ENCODE measurements around the gene EPHB6. TPM values are rescaled to one million over a fixed set of nuclear protein-coding genes. Genes with fewer than 3 reads are reported as not detected.
A peak's percentile ranks its signal among the peaks of the same experiment; 100 is the strongest.

EPHB6 gene
- total and polyA plus RNA-seq, 4 donors = 15.6 to 54.6 (median 33.9) TPM

- DNase-seq (ENCODE audit: low read depth in 4 of 6, low spot score in 6 of 6) = no peak
- 80% methylated on average over 2 of the region's 12 CpGs for WGBS (ENCODE audit: insufficient coverage)
- no peaks in the 10 kb centered on the region for H3K4me1 ChIP-seq (ENCODE audit: control insufficient read depth, insufficient read depth, low read length)
Measured at GRCh38 chr7:142894112-142894984, 39.5 kb downstream of the EPHB6 start.

DNA sequence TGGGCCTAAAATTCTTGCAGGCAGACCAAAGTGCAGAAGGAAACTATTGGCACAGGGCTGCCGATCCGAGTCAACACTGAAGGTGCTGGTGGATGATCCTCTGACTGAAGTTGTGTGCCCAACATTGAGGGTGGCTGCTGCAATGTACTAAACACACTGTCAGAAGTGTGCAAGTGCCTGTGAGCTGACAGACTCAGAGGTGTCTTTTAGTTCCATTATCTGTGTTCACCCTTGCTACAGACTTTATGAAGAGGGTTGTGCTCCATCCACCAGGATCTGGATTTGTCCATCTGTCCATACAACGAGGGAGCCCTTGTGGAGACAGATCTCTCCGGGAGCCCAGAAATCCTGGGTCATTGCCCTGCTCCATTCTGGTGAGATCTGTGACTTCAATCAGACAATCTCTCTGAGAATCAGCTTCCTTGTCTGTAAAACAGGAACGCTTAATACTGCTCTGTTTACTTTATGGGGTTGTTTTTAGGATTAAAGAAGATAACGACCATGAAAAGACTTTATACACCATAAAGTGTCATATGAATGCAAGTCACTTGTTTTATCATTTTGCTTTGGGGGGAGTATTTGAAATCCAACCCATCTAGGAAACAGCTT lies 40.2 kb downstream of the EPHB6 start:
- Histone ChIP-seq H3K4me3 (ENCODE audit: low read depth, low read length) (no peak overlapping the region), H3K36me3 (ENCODE audit: control insufficient read depth, insufficient read depth, low read length) (no peaks in the 10 kb centered on the region), H3K27ac (ENCODE audit: low read depth, low read length) (no peak overlapping the region), H3K9me3 (ENCODE audit: control insufficient read depth, insufficient read depth, low read length) (no peaks in the 10 kb centered on the region), H3K27me3 (ENCODE audit: control insufficient read depth, insufficient read depth, low read length) (no peaks in the 10 kb centered on the region), H3K4me1 (ENCODE audit: control insufficient read depth, insufficient read depth, low read length) (no peaks in the 10 kb centered on the region)
- WGBS (ENCODE audit: insufficient coverage) = 82% methylated on average over 4 of the region's 6 CpGs
- DNase-seq (ENCODE audit: low read depth in 4 of 6, low spot score in 6 of 6) = no peak

More at GRCh38 chr7:142894112-142894984, 39.5 kb downstream of the EPHB6 start:
- Histone ChIP-seq H3K27ac (ENCODE audit: low read depth, low read length) (no peak overlapping the region), H3K36me3 (ENCODE audit: control insufficient read depth, insufficient read depth, low read length) (no peaks in the 10 kb centered on the region), H3K27me3 (ENCODE audit: control insufficient read depth, insufficient read depth, low read length) (no peaks in the 10 kb centered on the region), H3K9me3 (ENCODE audit: control insufficient read depth, insufficient read depth, low read length) (no peaks in the 10 kb centered on the region), H3K4me3 (ENCODE audit: low read depth, low read length) (no peak overlapping the region)

- Histone ChIP-seq H3K9me3 (ENCODE audit: control insufficient read depth, insufficient read depth, low read length) (no peaks in the 10 kb centered on the region), H3K27ac (ENCODE audit: low read depth, low read length) (no peak overlapping the region), H3K27me3 (ENCODE audit: control insufficient read depth, insufficient read depth, low read length) (no peaks in the 10 kb centered on the region), H3K4me3 (ENCODE audit: low read depth, low read length) (no peak overlapping the region), H3K4me1 (ENCODE audit: control insufficient read depth, insufficient read depth, low read length) (no peaks in the 10 kb centered on the region), H3K36me3 (ENCODE audit: control insufficient read depth, insufficient read depth, low read length) (no peaks in the 10 kb centered on the region)
- DNase-seq (ENCODE audit: low read depth in 4 of 6, low spot score in 6 of 6) = no peak
- WGBS (ENCODE audit: insufficient coverage) = no CpG with 5 or more reads among the region's 3 CpGs
Measured at GRCh38 chr7:142896151-142896550, 41.3 kb downstream of the EPHB6 start.

GRCh38 chr7:142896741-142897379 lies 42.0 kb downstream of the EPHB6 start:
- Histone ChIP-seq H3K27ac (ENCODE audit: low read depth, low read length) (no peak overlapping the region), H3K4me1 (ENCODE audit: control insufficient read depth, insufficient read depth, low read length) (no peaks in the 10 kb centered on the region), H3K27me3 (ENCODE audit: control insufficient read depth, insufficient read depth, low read length) (no peaks in the 10 kb centered on the region), H3K9me3 (ENCODE audit: control insufficient read depth, insufficient read depth, low read length) (no peaks in the 10 kb centered on the region), H3K36me3 (ENCODE audit: control insufficient read depth, insufficient read depth, low read length) (no peaks in the 10 kb centered on the region), H3K4me3 (ENCODE audit: low read depth, low read length) (no peak overlapping the region)
- DNase-seq (ENCODE audit: low read depth in 4 of 6, low spot score in 6 of 6) = no peak
- WGBS (ENCODE audit: insufficient coverage) = no CpG with 5 or more reads among the region's 3 CpGs

- Histone ChIP-seq H3K36me3 (ENCODE audit: control insufficient read depth, insufficient read depth, low read length) (no peaks in the 10 kb centered on the region), H3K9me3 (ENCODE audit: control insufficient read depth, insufficient read depth, low read length) (no peaks in the 10 kb centered on the region), H3K4me3 (ENCODE audit: low read depth, low read length) (no peak overlapping the region), H3K27me3 (ENCODE audit: control insufficient read depth, insufficient read depth, low read length) (no peaks in the 10 kb centered on the region), H3K27ac (ENCODE audit: low read depth, low read length) (no peak overlapping the region), H3K4me1 (ENCODE audit: control insufficient read depth, insufficient read depth, low read length) (no peaks in the 10 kb centered on the region)
- DNase-seq (ENCODE audit: low read depth in 4 of 6, low spot score in 6 of 6) = no peak
- whole genome bisulfite sequencing (ENCODE audit: insufficient coverage) = 90% methylated on average over 5 of the region's 7 CpGs
Measured at GRCh38 chr7:142897691-142898090, 42.8 kb downstream of the EPHB6 start.

- H3K36me3 ChIP-seq (ENCODE audit: control insufficient read depth, insufficient read depth, low read length) = no peaks in the 10 kb centered on the region
- no peak overlapping the region for H3K4me3 ChIP-seq (ENCODE audit: low read depth, low read length)
- 100% methylated on average over 1 of the region's 3 CpGs for WGBS (ENCODE audit: insufficient coverage)
- no peak overlapping the region for H3K27ac ChIP-seq (ENCODE audit: low read depth, low read length)
- H3K4me1 ChIP-seq (ENCODE audit: control insufficient read depth, insufficient read depth, low read length) = no peaks in the 10 kb centered on the region
- H3K9me3 ChIP-seq (ENCODE audit: control insufficient read depth, insufficient read depth, low read length) = no peaks in the 10 kb centered on the region
- no peaks in the 10 kb centered on the region for H3K27me3 ChIP-seq (ENCODE audit: control insufficient read depth, insufficient read depth, low read length)
- no peak for DNase-seq (ENCODE audit: low read depth in 4 of 6, low spot score in 6 of 6)
Measured at GRCh38 chr7:142898377-142899170, 43.7 kb downstream of the EPHB6 start.

DNA sequence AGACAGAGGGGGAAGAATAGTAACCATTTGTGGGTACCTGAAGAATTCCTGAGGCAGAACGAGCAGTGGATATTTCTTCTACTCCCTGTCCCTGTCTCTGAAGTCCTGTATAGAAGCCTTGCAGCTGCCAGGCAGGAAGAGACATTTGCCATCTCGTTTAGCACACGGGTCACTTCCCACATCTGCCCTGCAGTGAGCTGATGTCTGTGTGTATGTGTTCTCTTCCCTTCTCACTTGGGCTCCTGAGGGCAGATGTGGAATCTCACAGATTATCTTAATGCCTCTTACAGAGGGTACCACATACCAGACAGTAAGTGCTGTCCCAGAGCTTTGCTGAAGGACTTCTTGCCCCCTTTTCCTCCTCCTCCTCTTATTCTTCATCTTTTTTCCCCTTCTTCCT lies 44.8 kb downstream of the EPHB6 start:
- Histone ChIP-seq H3K27ac (ENCODE audit: low read depth, low read length) (no peak overlapping the region), H3K27me3 (ENCODE audit: control insufficient read depth, insufficient read depth, low read length) (no peaks in the 10 kb centered on the region), H3K9me3 (ENCODE audit: control insufficient read depth, insufficient read depth, low read length) (peaks cover 1% of the 10 kb centered on the region), H3K36me3 (ENCODE audit: control insufficient read depth, insufficient read depth, low read length) (no peaks in the 10 kb centered on the region), H3K4me1 (ENCODE audit: control insufficient read depth, insufficient read depth, low read length) (no peaks in the 10 kb centered on the region), H3K4me3 (ENCODE audit: low read depth, low read length) (no peak overlapping the region)
- peak in 1 of 6 donors; percentile 9 for DNase-seq (ENCODE audit: low read depth in 4 of 6, low spot score in 6 of 6)
- WGBS (ENCODE audit: insufficient coverage) = no CpG with 5 or more reads among the region's 3 CpGs

- DNase-seq (ENCODE audit: low read depth in 4 of 6, low spot score in 6 of 6) = no peak
- H3K27me3 ChIP-seq (ENCODE audit: control insufficient read depth, insufficient read depth, low read length) = no peaks in the 10 kb centered on the region
- 85% methylated on average over 15 of the region's 15 CpGs for WGBS (ENCODE audit: insufficient coverage)
- no peak overlapping the region for H3K27ac ChIP-seq (ENCODE audit: low read depth, low read length)
- no peaks in the 10 kb centered on the region for H3K36me3 ChIP-seq (ENCODE audit: control insufficient read depth, insufficient read depth, low read length)
- H3K4me3 ChIP-seq (ENCODE audit: low read depth, low read length) = no peak overlapping the region
- H3K9me3 ChIP-seq (ENCODE audit: control insufficient read depth, insufficient read depth, low read length) = peaks cover 1% of the 10 kb centered on the region
- no peaks in the 10 kb centered on the region for H3K4me1 ChIP-seq (ENCODE audit: control insufficient read depth, insufficient read depth, low read length)
Measured at GRCh38 chr7:142901426-142902259, 46.8 kb downstream of the EPHB6 start.

DNA sequence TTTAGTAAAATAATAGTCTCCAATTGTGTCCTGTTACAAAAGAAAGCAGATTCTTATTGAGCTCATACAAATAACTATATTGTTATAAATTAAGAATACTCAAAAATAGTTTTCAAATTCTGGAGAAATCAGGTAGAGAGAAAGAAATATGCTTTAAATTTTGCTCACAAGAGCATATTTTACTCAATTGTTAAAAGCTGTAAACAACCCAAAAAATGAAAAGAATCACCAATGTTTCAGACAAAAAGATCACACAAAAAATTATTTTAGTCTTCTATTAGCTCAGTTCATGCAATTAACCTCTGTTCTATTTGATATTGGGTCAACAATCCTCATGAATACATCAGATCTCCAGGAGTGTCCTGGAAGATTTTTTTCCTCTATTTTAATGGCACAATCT lies 49.3 kb downstream of the EPHB6 start:
- H3K4me1 ChIP-seq (ENCODE audit: control insufficient read depth, insufficient read depth, low read length) = no peaks in the 10 kb centered on the region
- peaks cover 1% of the 10 kb centered on the region for H3K9me3 ChIP-seq (ENCODE audit: control insufficient read depth, insufficient read depth, low read length)
- no peaks in the 10 kb centered on the region for H3K27me3 ChIP-seq (ENCODE audit: control insufficient read depth, insufficient read depth, low read length)
- no peak for DNase-seq (ENCODE audit: low read depth in 4 of 6, low spot score in 6 of 6)
- no peak overlapping the region for H3K27ac ChIP-seq (ENCODE audit: low read depth, low read length)
- no peaks in the 10 kb centered on the region for H3K36me3 ChIP-seq (ENCODE audit: control insufficient read depth, insufficient read depth, low read length)
- H3K4me3 ChIP-seq (ENCODE audit: low read depth, low read length) = no peak overlapping the region
